Uterus (tissue), 2 donors: ENCODE measurements around the gene SSH2.

Experiments
- CTCF ChIP-seq, 4 experiments: fragments of 200-600 bp in 2 of 4; fragments of 450-650 bp in 2 of 4; sonication (generic) in 2 of 4; IDR thresholded peaks; one replicate each; pipeline ENCODE4 v1.5.1; 2016 to 2019; ENCODE audit warnings: antibody characterized with exemption in 4 of 4, mild to moderate bottlenecking in 2 of 4, moderate library complexity in 1 of 4
- POLR2A ChIP-seq, 2 donors: fragments of 450-650 bp; IDR thresholded peaks; one replicate each; pipeline ENCODE4 v1.6.1; 2016; ENCODE audit warnings: antibody characterized with exemption in 2 of 2, mild to moderate bottlenecking in 1 of 2, moderate library complexity in 1 of 2

DNA sequence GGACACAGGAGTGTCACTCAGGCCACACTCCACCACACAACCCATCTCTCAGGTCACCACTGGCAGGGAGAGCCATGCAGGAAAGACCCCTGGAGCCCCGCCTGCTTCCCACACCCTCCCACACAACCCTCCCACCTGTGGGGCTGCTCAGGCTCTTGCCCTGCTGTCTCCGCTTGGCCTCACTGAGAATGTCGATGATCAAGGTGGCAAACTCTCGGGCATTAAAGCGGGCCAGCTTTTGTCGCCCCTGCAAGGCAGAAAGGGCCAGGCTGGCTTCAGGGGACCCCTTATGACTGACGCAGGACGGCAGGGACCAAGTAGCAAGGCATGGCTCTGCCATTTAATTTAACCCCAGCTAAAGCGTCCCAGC lies 353.0 kb downstream of the SSH2 start:
- TF ChIP-seq CTCF (IDR thresholded peaks at IDR 0.05) (no peak), POLR2A (IDR thresholded peaks at IDR 0.05) (no peak)
